Body of pancreas (tissue), 4 donors: ENCODE data around the gene APOL1. TPM values are rescaled to one million over a fixed set of nuclear protein-coding genes. Genes with fewer than 3 reads are reported as not detected.
A peak's percentile ranks its signal among the peaks of the same experiment; 100 is the strongest.

Experiments
- ATAC-seq: fragments of 150-250 bp; one replicate; pipeline ENCODE4 v1.9.1; 2016
- DNase-seq, 4 donors: peaks; one replicate each; pipeline ENCODE4 v3.0.0-alpha.2; 2019
- H3K27ac ChIP-seq, 4 donors: fragments of 200-600 bp; sonication (generic); 1 replicate in 3 of 4; 2 replicates in 1 of 4; pipeline versions ENCODE4 v1.5.1 to v1.6.1; 2016 to 2019; ENCODE audit warnings: mild to moderate bottlenecking in 1 of 4, mixed read lengths in 1 of 4, moderate library complexity in 1 of 4
- H3K27me3 ChIP-seq, 2 donors: fragments of 200-600 bp; sonication (generic); one replicate each; pipeline ENCODE4 v1.6.0; 2016; ENCODE audit warnings: mild to moderate bottlenecking in 1 of 2
- H3K36me3 ChIP-seq, 2 donors: fragments of 200-600 bp; sonication (generic); replicated peaks in 1 of 2; 2 replicates each; pipeline ENCODE4 v1.5.1; 2016; ENCODE audit warnings: low read depth in 2 of 2; ENCODE audit not compliant: insufficient read depth in 1 of 2
- H3K4me1 ChIP-seq: fragments of 200-600 bp; sonication (generic); one replicate; pipeline ENCODE4 v1.6.0; 2016
- H3K4me3 ChIP-seq, 2 donors: fragments of 200-600 bp; sonication (generic); 1 replicate in 1 of 2; 2 replicates in 1 of 2; pipeline ENCODE4 v1.5.1; 2016 to 2019
- H3K9me3 ChIP-seq, 3 donors: fragments of 200-600 bp; sonication (generic); 1 replicate in 2 of 3; 2 replicates in 1 of 3; pipeline ENCODE4 v1.5.1; 2016
- CTCF ChIP-seq, 7 experiments: fragments of 450-650 bp in 4 of 7; fragments of 200-600 bp in 3 of 7; sonication (generic) in 3 of 7; IDR thresholded peaks; one replicate each; pipeline ENCODE4 v1.5.1; 2016 to 2019; ENCODE audit warnings: antibody characterized with exemption in 7 of 7
- POLR2A ChIP-seq, 3 donors: fragments of 450-650 bp; IDR thresholded peaks; one replicate each; pipeline ENCODE4 v1.6.1; 2016; ENCODE audit warnings: antibody characterized with exemption in 3 of 3, mild to moderate bottlenecking in 2 of 3
- WGBS, 2 donors: methylation state at CpG; one replicate each; pipeline ENCODE4 v1.1.5; 2017; 5-methylcytosine and 5-hydroxymethylcytosine counted together
- intact Hi-C: fragments of 100-400 bp; cut with DNase I; formaldehyde crosslinking; loops from one replicate; pipeline ENCODE4 v1.15.1; 2023
- total RNA-seq, 2 donors: library from RNA; depleted of rRNA; stranded (reverse); fragments of >200 nt; gene quantifications; one replicate each; pipeline ENCODE4 v1.1.0, GENCODE V29; 2016

The APOL1 gene
- total RNA-seq, 2 donors from 2014 or later = 5.2 to 11.9 TPM

- no peaks in the 10 kb centered on the region for H3K27me3 ChIP-seq
- WGBS, 2 donors = 63 to 64% methylated on average over 4 of the region's 4 CpGs
- no peak for ATAC-seq
- peak in 1 of 4 donors; percentile 52 for DNase-seq
- no peak overlapping the region for H3K4me3 ChIP-seq
- H3K4me1 ChIP-seq = no peaks in the 10 kb centered on the region
- H3K36me3 ChIP-seq = no peaks in the 10 kb centered on the region
- H3K9me3 ChIP-seq = no peaks in the 10 kb centered on the region
- H3K27ac ChIP-seq = no peak overlapping the region
- TF ChIP-seq CTCF (IDR thresholded peaks at IDR 0.05) (no peak), POLR2A (IDR thresholded peaks at IDR 0.05) (no peak)
- intact Hi-C loops = no loop called here
Observed at GRCh38 chr22:36211237-36211861, 41.6 kb upstream of the APOL1 start.

GRCh38 chr22:36212901-36213300 lies 40.0 kb upstream of the APOL1 start:
- H3K27me3 ChIP-seq = no peaks in the 10 kb centered on the region
- H3K9me3 ChIP-seq = no peaks in the 10 kb centered on the region
- ATAC-seq (no peak), DNase-seq (no peak)
- H3K36me3 ChIP-seq = no peaks in the 10 kb centered on the region
- intact Hi-C loops = no loop called here
- no peak overlapping the region for H3K27ac ChIP-seq
- H3K4me1 ChIP-seq = no peaks in the 10 kb centered on the region
- TF ChIP-seq CTCF (IDR thresholded peaks at IDR 0.05) = no peak
- no peak for TF ChIP-seq POLR2A (IDR thresholded peaks at IDR 0.05)
- no peak overlapping the region for H3K4me3 ChIP-seq

- intact Hi-C loops = no loop called here
Observed at GRCh38 chr22:36213586-36213985, 39.3 kb upstream of the APOL1 start.

GRCh38 chr22:36215981-36216380 lies 37.0 kb upstream of the APOL1 start:
- intact Hi-C loops = no loop called here
- H3K9me3 ChIP-seq = no peaks in the 10 kb centered on the region
- no peaks in the 10 kb centered on the region for H3K36me3 ChIP-seq
- DNase-seq = peak in 2 of 4 donors; percentile 31 to 35
- ATAC-seq = no peak
- H3K4me3 ChIP-seq = no peak overlapping the region
- 46 to 52% methylated on average over 2 of the region's 2 CpGs for WGBS, 2 donors
- H3K4me1 ChIP-seq = no peaks in the 10 kb centered on the region
- TF ChIP-seq CTCF (IDR thresholded peaks at IDR 0.05) = no peak
- no peak for TF ChIP-seq POLR2A (IDR thresholded peaks at IDR 0.05)
- H3K27me3 ChIP-seq = no peaks in the 10 kb centered on the region
- H3K27ac ChIP-seq = no peak overlapping the region

More at GRCh38 chr22:36213586-36213985, 39.3 kb upstream of the APOL1 start:
- Histone ChIP-seq H3K4me1 (no peaks in the 10 kb centered on the region), H3K36me3 (no peaks in the 10 kb centered on the region), H3K9me3 (no peaks in the 10 kb centered on the region), H3K27me3 (no peaks in the 10 kb centered on the region), H3K27ac (no peak overlapping the region), H3K4me3 (no peak overlapping the region)
- ATAC-seq (no peak), DNase-seq (no peak)
- 88 to 93% methylated on average over 4 of the region's 4 CpGs for WGBS, 2 donors
- TF ChIP-seq POLR2A (IDR thresholded peaks at IDR 0.05) (no peak), CTCF (IDR thresholded peaks at IDR 0.05) (no peak)

- no peak overlapping the region for H3K4me3 ChIP-seq
- no peak for DNase-seq
- no peaks in the 10 kb centered on the region for H3K36me3 ChIP-seq
- ATAC-seq = no peak
- 80 to 83% methylated on average over 7 of the region's 7 CpGs for WGBS, 2 donors
- no peak overlapping the region for H3K27ac ChIP-seq
- TF ChIP-seq POLR2A (IDR thresholded peaks at IDR 0.05) = no peak
- no peak for TF ChIP-seq CTCF (IDR thresholded peaks at IDR 0.05)
- intact Hi-C loops = no loop called here
- no peaks in the 10 kb centered on the region for H3K4me1 ChIP-seq
- no peaks in the 10 kb centered on the region for H3K27me3 ChIP-seq
- no peaks in the 10 kb centered on the region for H3K9me3 ChIP-seq
Observed at GRCh38 chr22:36218648-36219193, 34.2 kb upstream of the APOL1 start.
